ENCODE data around the gene AUNIP. TPM values are rescaled to one million over a fixed set of nuclear protein-coding genes. Genes with fewer than 3 reads are reported as not detected.

Gene AUNIP
- total and polyA plus RNA-seq, 2 of the 8 experiments (the other 6 are each of a cell fraction or from before 2014, with no cell fraction given) = 18.6 to 23.2 TPM

DNA sequence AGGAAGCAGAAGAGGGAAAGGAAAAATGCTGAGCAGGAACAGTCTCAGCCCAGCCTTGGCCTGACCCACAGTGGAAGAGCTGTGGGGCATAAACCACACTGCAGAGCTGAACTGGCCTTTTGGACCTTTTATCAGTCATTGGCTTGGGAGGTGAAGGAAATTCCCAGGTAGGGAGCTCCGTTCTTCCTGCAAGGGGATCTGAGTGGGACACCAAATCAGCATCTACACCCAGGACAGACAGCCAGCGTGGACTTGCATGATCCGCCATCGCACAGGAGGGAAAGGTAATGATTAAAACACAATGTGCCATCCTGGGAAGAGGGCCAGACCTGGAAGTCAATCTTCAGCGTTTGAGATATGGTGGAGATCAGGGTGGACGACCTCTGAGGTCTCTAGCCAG lies 40.7 kb downstream of the AUNIP start:
- peaks cover 0 to 7% (median 0%) of the 10 kb centered on the region in 4 experiments; a peak in 2 of 8 replicates for H3K36me3 ChIP-seq (ENCODE audit: control insufficient read depth in 2 of 4, insufficient read depth in 4 of 4, low read length in 3 of 4)
- peak overlapping the region; percentile 72; the same call in 1 of the 2 replicates for H2AK5ac ChIP-seq (ENCODE audit: low read depth, low read length)
- peak overlapping the region; percentile 75 to 85 (median 80); a peak in 4 of 8 replicates for H3K4me3 ChIP-seq (ENCODE audit: extremely low read depth in 1 of 4, insufficient read depth in 2 of 4, low read depth in 3 of 4, low read length in 4 of 4)
- peaks cover 13% of the 10 kb centered on the region in 2 experiments for H4K20me1 ChIP-seq (replicated peaks in 1 of 2; ENCODE audit: control insufficient read depth in 1 of 2, insufficient read depth in 2 of 2, low read length in 2 of 2)
- H3K9ac ChIP-seq (replicated peaks in 1 of 4; ENCODE audit: extremely low read depth in 1 of 4, low read depth in 3 of 4, low read length in 3 of 4) = no peak overlapping the region
- no peak overlapping the region for H2BK20ac ChIP-seq (ENCODE audit: low read length)
- H3K14ac ChIP-seq (ENCODE audit: insufficient read length) = no peak overlapping the region
- H4K5ac ChIP-seq (ENCODE audit: insufficient read length, low read depth, low read length) = no peak overlapping the region
- peak overlapping the region; percentile 81; the same call in 1 of the 2 replicates for H2BK15ac ChIP-seq (ENCODE audit: low read length)
- WGBS, 2 experiments (ENCODE audit: extremely low coverage in 1 of 2, insufficient coverage in 1 of 2, insufficient read length in 1 of 2, insufficient replicate concordance in 2 of 2, low coverage in 1 of 2, low lambda C conversion rate in 2 of 2, missing lambda C conversion rate in 1 of 2) = 87% methylated on average over 6 of the region's 6 CpGs; no CpG with 5 or more reads in 1 of the 2 experiments
- peak overlapping the region; percentile 72 for H4K91ac ChIP-seq (replicated peaks; ENCODE audit: insufficient read length, low read length)
- no peak overlapping the region for H3K23ac ChIP-seq (ENCODE audit: insufficient read length)
- peaks cover 12 to 25% (median 15%) of the 10 kb centered on the region in 4 experiments for H3K4me1 ChIP-seq (replicated peaks in 1 of 4; ENCODE audit: control insufficient read depth in 3 of 4, insufficient read depth in 4 of 4, low read length in 3 of 4)
- H2BK12ac ChIP-seq (ENCODE audit: low read depth, low read length) = 0 out of 2 replicates have a peak overlapping the region, but pooled peaks have one; percentile 75
- no peak overlapping the region for H3K56ac ChIP-seq (replicated peaks; ENCODE audit: insufficient read length, low read depth, low read length)
- peaks cover 12% of the 10 kb centered on the region for H3K23me2 ChIP-seq (ENCODE audit: low read depth, low read length)
- peaks cover 0 to 6% (median 2%) of the 10 kb centered on the region in 4 experiments; a peak in 4 of 7 replicates for H3K27me3 ChIP-seq (replicated peaks in 1 of 4; ENCODE audit: control insufficient read depth in 3 of 4, extremely low read depth in 1 of 4, insufficient read depth in 3 of 4, low read length in 3 of 4)
- ChIA-PET POLR2A (ENCODE audit: partially characterized antibody) (interaction anchor here (0.6 to 5.5 kb wide), 10 partner anchors 9 to 812 kb away, joined by 3 to 32 read pairs (median 3); no protein-coding TSS in a partner anchor), CTCF (ENCODE audit: partially characterized antibody) (interaction anchor here (0.5 to 3.8 kb wide), 19 partner anchors 8 to 330 kb away, joined by 3 to 20 read pairs (median 3); no protein-coding TSS in a partner anchor)
- TF ChIP-seq SIN3A (conservative IDR thresholded peaks at IDR 0.05 in 1 of 2, IDR thresholded peaks at IDR 0.05 in 1 of 2; ENCODE audit: low read depth in 1 of 2, low read length in 2 of 2) (no peak), KDM1A (IDR thresholded peaks at IDR 0.05; ENCODE audit: borderline replicate concordance, low read length) (no peak), JUND (IDR thresholded peaks at IDR 0.05; ENCODE audit: low read length) (no peak), POLR2AphosphoS5 (IDR thresholded peaks at IDR 0.05; ENCODE audit: low read depth, low read length) (no peak; the same call in 1 of the 2 replicates), JUN (IDR thresholded peaks at IDR 0.05; ENCODE audit: low read depth, low read length) (no peak), POU5F1 (IDR thresholded peaks at IDR 0.05; ENCODE audit: low read depth, low read length) (no peak), RXRA (IDR thresholded peaks at IDR 0.05; ENCODE audit: insufficient read depth, low read depth, low read length) (no peak), BRCA1 (IDR thresholded peaks at IDR 0.05; ENCODE audit: low read depth, low read length) (no peak), CTBP2 (IDR thresholded peaks at IDR 0.05; ENCODE audit: borderline replicate concordance, insufficient read depth, insufficient read length, low read length) (no peak), TBP (IDR thresholded peaks at IDR 0.05; ENCODE audit: low read depth, low read length) (no peak)
- TF ChIP-seq, protein P1, sequence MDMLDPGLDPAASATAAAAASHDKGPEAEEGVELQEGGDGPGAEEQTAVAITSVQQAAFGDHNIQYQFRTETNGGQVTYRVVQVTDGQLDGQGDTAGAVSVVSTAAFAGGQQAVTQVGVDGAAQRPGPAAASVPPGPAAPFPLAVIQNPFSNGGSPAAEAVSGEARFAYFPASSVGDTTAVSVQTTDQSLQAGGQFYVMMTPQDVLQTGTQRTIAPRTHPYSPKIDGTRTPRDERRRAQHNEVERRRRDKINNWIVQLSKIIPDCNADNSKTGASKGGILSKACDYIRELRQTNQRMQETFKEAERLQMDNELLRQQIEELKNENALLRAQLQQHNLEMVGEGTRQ (IDR thresholded peaks at IDR 0.05; ENCODE audit: low read length) = no peak
- H2AFZ ChIP-seq (ENCODE audit: low read length) = no peak overlapping the region
- FAIRE-seq (no peak), DNase-seq (ENCODE audit: low read depth in 1 of 2, low spot score in 2 of 2) (no peak)
- H3K79me2 ChIP-seq (ENCODE audit: control insufficient read depth in 1 of 2, insufficient read depth in 2 of 2, low read length in 2 of 2) = peaks cover 0 to 3% of the 10 kb centered on the region in 2 experiments; a peak in 1 of 4 replicates
- no peak overlapping the region for H3K27ac ChIP-seq (ENCODE audit: low read depth, low read length)
- no peak overlapping the region for H2BK120ac ChIP-seq (replicated peaks; ENCODE audit: low read depth, low read length)
- no peak overlapping the region for H3K18ac ChIP-seq (ENCODE audit: extremely low read depth, low read length)
- H2BK5ac ChIP-seq (ENCODE audit: low read depth, low read length) = 0 out of 2 replicates have a peak overlapping the region, but pooled peaks have one; percentile 62
- peak overlapping the region; percentile 90 to 93 for H3K4me2 ChIP-seq (ENCODE audit: insufficient read depth in 1 of 2, low read depth in 2 of 2, low read length in 2 of 2)
- peak overlapping the region; percentile 57 for H3K4ac ChIP-seq (replicated peaks; ENCODE audit: insufficient read length, low read depth, low read length)
- no peaks in the 10 kb centered on the region for H3K9me3 ChIP-seq (ENCODE audit: insufficient read depth in 2 of 2, low read depth in 1 of 2, low read length in 1 of 2)
- H3K79me1 ChIP-seq (ENCODE audit: low read depth, low read length) = peaks cover 8% of the 10 kb centered on the region; the same call in 1 of the 2 replicates
- H4K8ac ChIP-seq (ENCODE audit: extremely low read depth, insufficient read depth, low read length) = no peak overlapping the region; the same call in 1 of the 2 replicates

Data from H1 (cell line).